HG02798 (cell line): Measurements from ENCODE around the gene XYLB.
"Not testable (repeated sequence)": the region's sequence is repeated elsewhere in the genome, so short reads cannot be mapped to it uniquely, and the experiment has no call there.

ENCODE experiments used
- ATAC-seq: cut with Tn5 transposase; IDR thresholded peaks from one replicate; pipeline ENCODE4 v1.9.1; 2021; ENCODE audit warnings: mild to moderate bottlenecking; ENCODE audit not compliant: unreplicated experiment, poor library complexity

The XYLB gene

DNA sequence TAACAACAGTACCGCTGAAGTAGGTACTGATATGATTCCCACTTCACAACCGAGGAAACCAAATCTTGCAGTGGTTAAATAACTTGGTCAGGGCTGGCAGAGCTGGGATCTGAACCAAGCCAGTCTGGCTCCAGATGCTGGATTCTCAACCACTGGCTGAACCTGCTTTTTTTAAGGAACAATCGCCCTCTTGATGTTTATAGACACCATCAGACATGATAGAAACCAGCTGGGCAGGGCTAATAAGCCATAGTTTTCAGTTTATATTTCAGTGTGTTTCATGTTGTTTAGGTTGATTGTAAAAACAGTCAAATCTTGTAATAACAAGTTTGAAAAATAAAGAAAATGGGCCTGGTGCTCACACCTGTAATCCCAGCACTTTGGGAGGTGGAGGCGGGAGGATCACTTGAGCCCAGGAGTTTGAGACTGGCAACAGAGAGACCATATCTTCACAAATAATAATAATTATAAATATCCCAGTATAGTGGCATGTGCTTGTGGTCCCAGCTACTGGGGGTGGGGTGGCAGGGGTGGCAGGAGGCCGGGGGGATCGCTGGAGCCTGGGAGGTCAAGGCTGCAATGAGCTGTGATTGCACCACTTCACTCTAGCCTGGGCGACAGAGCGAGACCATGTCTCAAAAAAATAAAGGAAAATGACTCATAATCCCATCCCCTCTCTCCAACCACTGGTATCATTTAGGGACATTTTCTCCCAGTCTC lies 36.7 kb downstream of the XYLB start:
- no peak for ATAC-seq

DNA sequence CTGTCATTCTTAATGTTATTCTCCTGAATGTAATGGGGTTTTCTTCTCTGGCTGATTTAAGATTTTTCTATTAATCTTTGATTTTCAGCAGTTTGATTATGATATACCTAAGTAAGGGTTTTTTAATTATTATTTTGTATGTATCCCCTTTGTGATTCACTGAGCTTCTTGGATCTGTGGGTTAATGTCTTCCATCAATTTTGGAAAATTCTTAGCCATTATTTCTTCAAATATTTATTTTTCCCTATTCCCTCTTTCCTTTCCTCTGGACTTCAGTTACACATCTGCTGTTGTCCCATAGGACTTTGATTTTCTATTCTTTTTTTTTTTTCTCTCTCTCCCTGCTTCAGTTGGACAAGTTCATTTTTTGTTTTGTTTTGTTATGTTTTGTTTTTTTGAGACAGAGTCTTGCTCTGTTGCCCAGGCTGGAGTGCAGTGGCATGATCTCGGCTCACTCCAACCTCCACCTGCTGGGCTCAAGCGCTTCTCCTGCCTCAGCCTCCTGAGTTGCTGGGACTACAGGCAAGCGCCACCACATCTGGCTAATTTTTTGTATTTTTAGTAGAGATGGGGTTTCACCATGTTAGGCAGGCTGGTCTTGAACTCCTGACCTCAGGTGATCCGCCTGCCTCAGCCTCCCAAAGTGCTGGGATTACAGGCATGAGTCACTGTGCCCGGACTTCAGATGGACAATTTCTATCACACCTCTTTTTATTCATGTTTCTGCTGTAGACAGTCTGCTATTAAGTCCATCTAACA lies 40.6 kb downstream of the XYLB start:
- ATAC-seq: no peak

DNA sequence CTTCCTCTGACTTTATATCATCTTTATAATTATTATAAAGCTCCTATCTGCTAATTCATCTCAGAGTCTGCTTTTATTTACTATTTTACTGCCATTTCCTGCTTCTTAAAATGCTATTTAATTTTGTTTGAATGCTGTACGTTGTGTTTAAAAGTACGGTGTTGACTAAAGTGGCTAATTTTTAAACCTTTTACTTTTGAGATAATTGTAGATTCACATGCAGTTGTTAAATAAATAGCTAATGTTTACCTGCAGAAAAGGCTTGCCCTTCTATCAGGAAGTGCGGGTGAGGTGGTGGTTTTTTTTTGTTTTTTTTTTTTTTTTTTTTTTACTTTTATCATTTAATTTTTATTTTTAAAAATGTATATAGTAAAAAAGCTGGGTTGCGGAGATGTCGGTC lies 41.3 kb downstream of the XYLB start:
- no peak for ATAC-seq

DNA sequence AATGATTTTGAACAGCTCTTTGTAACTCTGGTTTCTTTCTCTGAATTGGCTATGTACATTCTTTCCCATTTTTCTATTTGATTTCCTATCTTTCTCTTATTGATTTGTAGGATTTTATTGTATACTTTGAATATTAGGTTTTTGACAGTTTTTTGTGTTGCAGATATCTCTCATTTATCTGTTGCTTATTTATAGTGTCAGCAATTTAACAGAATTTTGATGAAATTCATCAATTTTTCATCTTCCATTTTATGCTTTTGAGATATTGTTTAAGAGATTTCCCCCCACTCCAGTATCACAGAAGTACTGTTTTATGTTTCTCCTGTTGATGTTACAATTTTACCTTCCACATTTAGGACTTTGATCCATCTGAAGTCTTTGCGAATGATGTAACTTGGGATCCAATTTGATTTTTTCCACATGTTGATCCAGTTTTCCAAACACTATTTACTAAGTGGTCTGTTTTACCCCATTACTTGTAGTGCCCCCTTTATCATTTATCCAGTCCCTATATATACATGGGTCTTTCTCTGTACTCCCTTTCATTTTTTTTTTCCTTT lies 46.1 kb downstream of the XYLB start:
- ATAC-seq: no peak

DNA sequence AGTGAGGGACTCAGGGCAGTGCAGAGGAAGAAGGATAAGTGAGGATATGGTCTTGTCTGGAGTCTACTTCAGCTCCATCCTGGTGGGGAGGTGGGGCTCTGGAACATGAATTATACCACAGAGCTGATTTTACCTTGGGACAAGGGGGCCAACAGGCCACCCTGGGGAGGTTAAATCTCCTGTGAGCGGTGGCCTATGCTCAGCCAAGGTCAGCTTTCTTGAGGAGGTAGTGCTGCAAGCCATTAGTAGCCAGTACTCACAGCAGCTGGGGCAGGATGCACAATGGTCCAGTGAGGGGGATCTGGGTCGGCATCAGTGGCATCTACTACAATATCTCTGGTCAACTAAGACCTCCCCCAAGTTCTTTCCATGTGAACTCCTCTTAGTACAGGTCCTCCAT lies 49.7 kb downstream of the XYLB start:
- ATAC-seq: no peak

DNA sequence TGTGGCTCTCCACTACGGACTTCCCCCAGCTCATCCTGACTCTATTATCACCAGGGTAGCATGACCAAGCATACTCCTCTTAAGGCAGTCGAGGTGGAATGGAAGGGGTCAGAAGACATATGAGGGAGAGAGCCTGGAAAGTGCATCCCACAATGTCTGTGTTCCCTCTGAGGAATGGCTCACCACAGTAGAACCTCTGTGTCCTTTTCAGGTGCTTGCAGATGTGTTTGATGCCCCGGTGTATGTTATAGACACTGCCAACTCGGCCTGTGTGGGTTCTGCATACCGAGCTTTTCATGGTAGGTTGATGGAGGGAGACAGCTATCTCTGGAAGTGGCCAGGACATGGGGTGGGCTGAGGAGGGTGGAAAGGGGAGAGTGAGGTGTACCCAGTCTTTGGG lies 50.3 kb downstream of the XYLB start:
- no peak for ATAC-seq

DNA sequence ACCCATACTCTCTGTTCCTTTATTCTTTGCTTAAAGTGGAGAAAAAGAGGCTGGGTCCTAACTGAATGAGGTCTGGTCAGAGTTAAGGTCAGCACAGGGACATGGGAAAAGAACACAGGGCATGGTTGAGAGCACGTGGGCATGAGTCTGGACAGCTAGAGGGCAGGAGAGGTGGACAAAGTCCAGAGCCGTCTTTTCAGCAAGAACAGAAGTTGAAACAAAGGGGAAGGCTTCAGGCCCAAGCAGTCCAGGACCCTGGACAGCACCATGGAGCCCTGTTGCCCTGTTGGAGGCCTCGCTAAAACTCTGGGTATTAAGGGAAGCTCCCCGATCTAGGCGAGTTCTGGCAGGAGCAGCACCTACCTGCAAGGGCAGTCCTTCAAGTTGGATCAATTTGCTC lies 50.7 kb downstream of the XYLB start:
- ATAC-seq: no peak

DNA sequence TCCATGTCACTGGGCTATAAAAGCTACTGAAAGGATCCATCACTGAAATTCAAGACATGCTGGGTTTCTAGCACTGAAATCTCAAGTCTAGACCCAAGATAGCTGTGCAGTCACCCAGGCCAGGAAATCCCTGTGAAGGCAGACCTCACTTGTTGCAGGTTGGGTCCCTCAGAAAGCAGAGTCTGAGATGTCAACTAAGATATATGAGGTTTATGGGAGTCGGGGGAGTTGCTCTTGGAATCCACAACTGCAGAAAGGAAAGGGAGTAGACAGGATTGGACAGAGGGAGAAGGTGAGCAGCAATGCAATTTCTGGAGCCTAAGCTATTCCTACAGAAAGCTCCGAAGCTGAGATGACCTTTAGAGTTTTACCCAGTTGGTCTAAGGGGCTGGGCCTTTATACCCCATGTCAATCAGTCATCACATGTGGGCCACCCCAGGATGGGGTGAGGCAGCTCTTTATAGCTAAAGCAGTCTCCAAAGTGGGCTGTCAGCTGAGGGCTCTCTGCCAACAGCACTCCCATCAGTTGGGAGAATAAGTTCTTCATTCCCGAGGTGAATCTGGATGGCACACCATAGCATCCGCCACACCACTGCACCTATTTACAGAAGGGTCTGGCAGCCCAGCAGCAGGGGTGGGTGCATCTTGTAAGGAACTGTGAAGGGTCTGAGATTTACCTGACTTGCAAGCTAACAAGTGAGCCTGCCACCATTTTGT lies 54.8 kb downstream of the XYLB start:
- no peak for ATAC-seq

DNA sequence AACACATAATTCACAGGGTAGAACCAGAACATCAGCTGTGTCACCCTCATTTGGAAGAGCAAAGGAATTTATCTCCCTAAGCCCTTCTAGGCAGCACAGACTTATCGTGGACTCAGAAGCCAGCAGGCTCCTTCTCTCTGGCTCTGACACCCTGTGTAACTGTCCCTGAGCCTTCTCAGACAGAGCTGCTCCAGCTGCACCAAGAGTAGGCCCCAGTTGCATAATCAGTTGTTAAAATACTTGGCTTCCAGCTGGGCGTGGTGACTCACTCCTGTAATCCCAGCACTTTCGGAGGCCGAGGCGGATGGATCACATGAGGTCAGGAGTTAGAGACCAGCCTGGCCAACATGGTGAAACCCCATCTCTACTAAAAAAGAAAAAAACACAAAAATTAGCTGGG lies 57.7 kb downstream of the XYLB start:
- no peak for ATAC-seq

DNA sequence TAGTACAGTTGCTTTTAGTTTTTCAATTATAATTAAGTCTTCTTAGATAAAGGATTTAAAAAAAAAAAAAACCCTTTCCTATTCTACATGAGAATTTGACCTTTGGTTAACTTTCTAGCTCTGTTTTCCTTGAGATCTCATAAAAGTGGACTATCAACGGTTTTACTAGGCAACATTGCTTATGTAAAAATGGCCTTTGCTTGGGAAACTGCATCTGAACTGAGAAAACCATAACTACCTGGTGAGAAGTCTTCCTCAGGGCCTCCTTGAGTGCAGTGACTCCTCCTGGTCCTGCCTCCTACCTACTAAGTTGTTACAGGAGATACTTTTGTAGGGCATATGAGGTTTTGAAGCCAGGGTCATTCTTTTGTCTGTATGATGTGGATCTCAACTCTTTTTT lies 65.0 kb downstream of the XYLB start:
- ATAC-seq: no peak

DNA sequence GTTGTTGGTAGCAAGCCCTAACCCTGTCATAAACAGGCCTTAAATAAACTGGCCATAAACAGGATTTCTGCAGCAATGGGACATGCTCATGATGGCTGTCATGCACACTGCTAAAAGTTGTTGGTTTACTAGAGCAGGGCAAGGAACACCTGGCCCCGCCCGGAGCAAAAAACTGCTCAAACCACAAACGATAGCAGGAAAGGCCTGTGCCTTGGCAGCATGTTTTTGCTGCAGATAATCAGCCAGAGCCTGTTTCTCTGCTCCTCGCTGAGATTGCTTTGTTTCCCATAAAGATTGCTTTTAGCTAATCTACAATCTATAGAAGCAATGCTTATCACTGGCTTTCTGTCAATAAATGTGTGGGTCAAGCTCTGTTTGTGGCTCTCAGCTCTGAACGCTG lies 74.2 kb downstream of the XYLB start:
- not testable (repeated sequence) for ATAC-seq

DNA sequence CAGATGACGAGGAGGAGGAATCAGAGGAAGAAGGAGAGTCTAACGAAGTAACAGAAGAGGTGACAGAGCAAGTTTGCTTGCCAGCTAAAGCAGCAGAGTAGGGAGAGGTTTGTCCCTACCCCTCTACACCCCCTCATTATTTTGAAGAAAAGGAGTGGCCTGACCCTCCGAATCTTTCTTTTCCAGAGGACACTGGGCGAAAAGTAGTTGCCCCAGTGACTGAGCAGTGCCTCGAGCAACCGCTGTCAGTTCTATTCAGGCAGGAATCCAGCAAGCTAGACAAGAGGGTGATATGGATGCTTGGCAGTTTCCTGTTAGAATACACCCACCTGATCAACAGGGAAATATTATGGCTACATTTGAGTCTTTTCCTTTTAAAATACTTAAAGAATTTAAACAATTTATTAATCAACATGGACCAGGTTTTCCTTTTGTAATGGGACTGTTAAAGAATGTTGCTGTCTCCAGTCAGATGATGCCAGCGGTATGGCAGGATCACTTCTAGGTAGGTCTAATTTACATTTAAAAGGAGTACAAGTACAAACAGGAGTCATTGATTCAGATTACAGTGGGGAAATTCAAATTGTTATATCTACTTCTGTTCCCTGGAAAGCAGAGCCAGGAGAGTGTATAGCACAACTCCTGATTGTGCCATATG lies 75.2 kb downstream of the XYLB start:
- ATAC-seq: no peak

DNA sequence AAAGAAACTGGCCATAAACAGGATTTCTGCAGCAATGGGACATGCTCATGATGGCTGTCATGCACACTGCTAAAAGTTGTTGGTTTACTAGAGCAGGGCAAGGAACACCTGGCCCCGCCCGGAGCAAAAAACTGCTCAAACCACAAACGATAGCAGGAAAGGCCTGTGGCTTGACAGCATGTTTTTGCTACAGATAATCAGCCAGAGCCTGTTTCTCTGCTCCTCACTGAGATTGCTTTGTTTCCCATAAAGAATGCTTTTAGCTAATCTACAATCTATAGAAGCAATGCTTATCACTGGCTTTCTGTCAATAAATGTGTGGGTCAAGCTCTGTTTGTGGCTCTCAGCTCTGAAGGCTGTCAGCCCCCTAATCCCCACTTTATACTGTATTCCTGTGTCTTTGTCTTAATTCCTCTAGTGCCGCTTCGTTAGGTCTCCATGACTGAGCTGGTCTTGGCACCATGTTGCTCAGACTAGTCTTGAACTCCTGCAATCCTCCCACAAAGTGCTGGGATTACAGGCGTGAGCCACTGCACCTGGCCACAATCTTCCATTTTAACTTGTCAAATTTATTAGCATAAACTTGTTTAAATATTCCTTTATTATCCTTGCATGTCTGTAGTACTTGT lies 80.3 kb downstream of the XYLB start:
- ATAC-seq: not testable (repeated sequence)

DNA sequence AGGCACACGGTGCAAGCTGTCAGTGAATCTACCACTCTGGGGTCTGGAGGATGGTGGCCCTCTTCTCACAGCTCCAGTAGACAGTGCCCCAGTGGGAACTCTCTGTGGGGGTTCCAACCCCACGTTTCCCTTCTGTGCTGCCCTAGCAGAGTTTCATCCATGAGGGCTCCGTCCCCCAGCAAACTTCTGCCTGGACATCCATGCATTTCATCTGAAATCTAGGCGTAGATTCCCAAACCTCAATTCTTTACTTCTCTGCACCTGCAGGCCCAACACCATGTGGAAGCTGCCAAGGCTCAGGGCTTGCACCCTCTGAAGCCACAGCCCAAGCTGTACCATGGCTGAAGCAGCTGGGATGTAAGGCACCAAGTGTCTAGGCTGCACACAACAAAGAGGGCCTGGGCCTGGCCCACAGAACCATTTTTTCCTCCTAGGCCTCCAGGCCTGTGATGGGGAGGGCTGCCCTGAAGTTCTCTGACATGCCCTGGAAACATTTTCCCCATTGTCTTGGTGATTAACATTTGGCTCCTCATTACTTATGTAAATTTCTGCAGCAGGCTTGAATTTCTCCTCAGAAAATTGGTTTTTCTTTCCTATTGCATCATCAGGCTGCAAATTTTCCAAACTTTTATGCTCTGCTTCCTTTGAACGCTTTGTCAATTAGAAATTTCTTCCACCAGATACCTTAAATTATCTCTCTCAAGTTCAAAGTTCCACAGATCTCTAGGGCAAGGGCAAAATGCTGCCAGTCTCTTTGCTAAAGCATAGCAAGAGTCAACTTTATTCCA lies 86.5 kb downstream of the XYLB start:
- not testable (repeated sequence) for ATAC-seq

DNA sequence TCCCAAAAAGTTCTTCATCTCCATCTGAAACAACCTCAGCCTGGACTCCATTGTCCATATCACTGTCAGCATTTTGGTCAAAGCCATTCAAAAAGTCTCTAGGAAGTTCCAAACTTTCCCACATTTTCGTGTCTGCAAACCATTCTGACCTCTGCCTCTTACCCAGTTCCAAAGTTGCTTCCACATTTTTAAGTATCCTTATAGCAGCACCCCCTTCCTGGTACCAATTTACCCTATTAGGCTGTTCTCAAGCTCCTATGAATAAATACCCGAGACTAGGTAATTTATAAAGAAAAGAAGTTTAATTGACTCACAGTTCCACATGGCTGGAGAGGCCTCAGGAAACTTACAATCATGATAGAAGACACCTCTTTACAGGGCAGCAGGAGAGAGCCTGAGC lies 87.1 kb downstream of the XYLB start:
- ATAC-seq: not testable (repeated sequence)

DNA sequence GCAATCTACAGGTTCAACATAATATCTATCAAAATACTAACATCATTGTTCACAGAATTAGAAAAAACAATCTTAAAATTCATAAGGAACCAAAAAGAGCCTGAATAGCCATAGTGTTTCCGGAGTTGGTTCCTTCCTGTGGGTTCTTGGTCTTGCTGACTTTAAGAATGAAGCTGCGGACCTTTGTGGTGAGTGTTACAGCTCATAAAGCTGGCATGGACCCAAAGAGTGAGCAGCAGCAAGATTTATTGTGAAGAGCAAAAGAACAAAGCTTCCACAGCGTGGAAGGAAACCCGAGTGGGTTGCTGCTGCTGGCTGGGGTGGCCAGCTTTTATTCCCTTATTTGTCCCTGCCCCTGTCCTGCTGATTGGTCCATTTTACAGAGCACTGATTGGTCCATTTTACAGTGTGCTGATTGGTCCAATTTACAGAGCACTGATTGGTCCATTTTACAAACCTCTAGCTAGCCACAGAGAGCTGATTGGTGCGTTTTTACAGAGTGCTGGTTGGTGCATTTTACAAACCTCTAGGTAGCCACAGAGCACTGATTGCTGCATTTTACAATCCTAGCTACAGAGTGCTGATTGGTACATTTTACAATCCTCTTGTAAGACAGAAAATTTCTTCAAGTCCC lies 92.0 kb downstream of the XYLB start:
- not testable (repeated sequence) for ATAC-seq

DNA sequence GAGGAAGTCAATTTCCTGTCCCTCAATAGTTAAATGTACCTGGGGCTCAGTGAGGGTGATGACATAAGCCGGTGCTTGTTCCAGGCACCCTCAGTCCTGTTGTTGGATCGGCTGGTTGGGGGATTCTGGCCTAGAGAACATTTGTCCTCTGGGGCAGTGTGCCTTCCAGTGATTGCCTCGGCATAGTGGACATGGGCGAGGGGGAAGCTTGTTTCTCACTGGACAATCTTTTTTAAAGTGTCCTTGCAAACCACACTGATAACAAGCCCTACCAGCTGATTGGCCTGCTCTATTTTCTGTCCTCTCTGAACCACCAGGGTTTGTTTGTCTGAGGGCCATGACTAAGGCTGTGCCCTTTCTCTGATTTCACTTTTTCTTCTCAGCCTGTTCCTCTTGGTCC lies 96.6 kb downstream of the XYLB start:
- ATAC-seq: not testable (repeated sequence)

DNA sequence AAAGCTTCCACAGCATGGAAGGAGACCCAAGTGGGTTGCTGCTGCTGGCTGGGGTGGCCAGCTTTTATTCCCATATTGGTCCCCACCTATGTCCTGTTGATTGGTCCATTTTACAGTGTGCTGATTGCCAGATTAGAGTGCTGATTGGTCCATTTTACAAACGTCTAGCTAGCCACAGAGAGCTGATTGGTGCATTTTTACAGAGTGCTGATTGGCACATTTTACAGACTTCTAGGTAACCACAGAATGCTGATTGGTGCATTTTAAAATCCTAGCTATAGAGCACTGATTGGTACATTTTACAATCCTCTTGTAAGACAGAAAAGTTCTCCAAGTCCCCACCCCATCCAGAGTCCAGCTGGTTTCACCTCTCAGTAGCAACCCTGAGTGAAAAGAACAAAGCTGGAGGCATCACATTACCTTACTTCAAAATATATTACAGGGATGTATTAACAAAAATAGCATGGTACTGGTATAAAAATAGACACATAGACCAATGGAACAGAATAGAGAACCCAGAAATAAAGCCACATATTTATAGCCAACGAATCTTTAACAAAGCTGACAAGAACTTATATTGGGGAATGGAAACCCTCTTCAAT lies 99.6 kb downstream of the XYLB start:
- no peak for ATAC-seq
